ENCODE measurements around the gene NTN4.

The NTN4 gene

DNA sequence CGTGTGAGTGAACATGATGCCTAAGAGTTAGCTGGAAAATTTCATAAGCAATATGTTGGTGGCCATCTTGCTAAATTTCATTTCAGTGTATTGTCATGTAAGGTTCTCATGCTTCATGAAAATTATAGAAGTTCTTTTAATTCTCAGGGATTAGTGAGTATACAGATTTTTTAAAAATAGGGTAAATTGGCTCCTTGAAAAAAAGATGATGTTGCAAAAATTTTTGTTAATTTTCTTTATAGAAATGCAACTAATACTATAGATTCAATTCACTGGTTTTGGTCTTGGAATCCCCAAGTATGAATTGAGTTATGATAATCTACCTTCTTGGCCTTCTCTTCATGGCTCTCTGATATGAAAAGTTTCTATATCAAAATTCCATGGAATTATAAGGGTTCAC lies 75.4 kb downstream of the NTN4 start:
- Histone ChIP-seq H3K9me3 (ENCODE audit: control insufficient read depth, low read length) (no peaks in the 10 kb centered on the region), H3K36me3 (ENCODE audit: control insufficient read depth, insufficient read depth, low read length) (no peaks in the 10 kb centered on the region), H3K4me3 (ENCODE audit: insufficient read depth, low read depth, low read length) (no peak overlapping the region), H3K27me3 (ENCODE audit: control insufficient read depth, insufficient read depth, low read length, poor library complexity, severe bottlenecking) (no peaks in the 10 kb centered on the region), H3K4me1 (ENCODE audit: control insufficient read depth, insufficient read depth, low read length) (no peaks in the 10 kb centered on the region), H3K27ac (ENCODE audit: insufficient read depth, low read depth, low read length, poor library complexity, severe bottlenecking) (no peak overlapping the region)
- WGBS, 2 experiments, result 94 to 98% methylated on average over 1 of the region's 1 CpG

DNA sequence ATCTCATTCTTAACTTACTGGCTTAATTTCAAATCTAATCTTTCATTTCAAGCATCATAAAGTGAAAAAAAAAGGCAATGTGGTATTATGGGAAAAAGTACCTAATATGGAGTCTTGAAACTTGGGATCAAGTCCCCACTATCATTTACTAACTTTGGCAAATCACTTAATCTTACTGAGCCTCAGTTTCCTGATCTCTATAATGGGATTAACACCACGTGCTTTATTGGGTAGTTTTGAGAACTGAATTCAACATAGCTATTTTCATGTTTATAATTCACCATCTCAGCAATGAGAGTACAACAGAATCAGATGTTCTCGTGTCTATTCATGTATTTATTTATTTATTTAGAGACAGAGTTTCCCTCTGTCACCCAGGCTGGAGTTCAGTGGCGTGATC lies 78.3 kb downstream of the NTN4 start:
- H3K27ac ChIP-seq (ENCODE audit: insufficient read depth, low read depth, low read length, poor library complexity, severe bottlenecking), result no peak overlapping the region
- no peaks in the 10 kb centered on the region for H3K4me1 ChIP-seq (ENCODE audit: control insufficient read depth, insufficient read depth, low read length)
- H3K36me3 ChIP-seq (ENCODE audit: control insufficient read depth, insufficient read depth, low read length), result no peaks in the 10 kb centered on the region
- H3K9me3 ChIP-seq (ENCODE audit: control insufficient read depth, low read length), result no peaks in the 10 kb centered on the region
- no peaks in the 10 kb centered on the region for H3K27me3 ChIP-seq (ENCODE audit: control insufficient read depth, insufficient read depth, low read length, poor library complexity, severe bottlenecking)
- no peak overlapping the region for H3K4me3 ChIP-seq (ENCODE audit: insufficient read depth, low read depth, low read length)
- WGBS, 2 experiments, result 85 to 94% methylated on average over 3 of the region's 3 CpGs

DNA sequence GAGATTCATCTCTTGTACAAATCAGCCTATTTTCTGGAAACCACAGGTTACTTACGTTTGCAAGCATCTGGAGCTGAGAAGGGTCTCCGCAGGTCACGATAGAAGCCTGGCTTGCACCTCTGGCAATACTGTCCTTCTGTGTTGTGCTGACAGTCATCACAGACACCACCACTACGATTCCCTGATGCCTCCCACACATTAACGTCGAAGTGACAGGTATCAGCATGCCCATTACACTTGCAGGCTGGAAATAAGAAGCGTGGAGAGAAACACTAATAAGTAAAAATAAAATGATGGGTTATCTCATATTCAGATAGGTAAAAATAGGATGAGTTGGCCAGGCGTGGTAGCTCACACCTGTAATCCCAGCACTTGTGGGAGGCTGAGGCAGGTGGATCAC lies 80.2 kb downstream of the NTN4 start:
- Histone ChIP-seq H3K27ac (ENCODE audit: insufficient read depth, low read depth, low read length, poor library complexity, severe bottlenecking) (no peak overlapping the region), H3K4me1 (ENCODE audit: control insufficient read depth, insufficient read depth, low read length) (no peaks in the 10 kb centered on the region), H3K9me3 (ENCODE audit: control insufficient read depth, low read length) (no peaks in the 10 kb centered on the region), H3K36me3 (ENCODE audit: control insufficient read depth, insufficient read depth, low read length) (no peaks in the 10 kb centered on the region), H3K4me3 (ENCODE audit: insufficient read depth, low read depth, low read length) (no peak overlapping the region), H3K27me3 (ENCODE audit: control insufficient read depth, insufficient read depth, low read length, poor library complexity, severe bottlenecking) (no peaks in the 10 kb centered on the region)
- 90 to 97% methylated on average over 8 of the region's 8 CpGs for WGBS, 2 experiments

DNA sequence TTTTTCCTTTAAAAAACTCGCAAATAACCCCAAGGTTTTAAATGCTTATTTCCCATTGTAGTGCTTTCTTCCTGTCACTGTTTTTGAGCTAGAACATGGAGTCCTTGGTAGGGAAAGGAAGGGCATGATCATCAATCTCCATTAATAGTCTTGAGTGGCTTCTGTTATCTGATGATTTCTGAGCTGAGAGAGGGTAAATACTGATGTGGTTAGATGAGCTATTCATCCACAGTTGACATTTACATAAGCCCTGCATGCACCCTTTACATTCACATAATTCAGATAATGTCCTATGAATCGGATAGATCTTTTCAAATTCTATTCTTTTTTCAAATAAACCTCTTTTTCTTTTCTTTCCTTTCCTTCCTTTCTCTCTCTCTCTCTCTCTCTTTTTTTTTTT lies 81.4 kb downstream of the NTN4 start:
- Histone ChIP-seq H3K27ac (ENCODE audit: insufficient read depth, low read depth, low read length, poor library complexity, severe bottlenecking) (no peak overlapping the region), H3K4me3 (ENCODE audit: insufficient read depth, low read depth, low read length) (no peak overlapping the region), H3K36me3 (ENCODE audit: control insufficient read depth, insufficient read depth, low read length) (no peaks in the 10 kb centered on the region), H3K4me1 (ENCODE audit: control insufficient read depth, insufficient read depth, low read length) (no peaks in the 10 kb centered on the region), H3K9me3 (ENCODE audit: control insufficient read depth, low read length) (no peaks in the 10 kb centered on the region), H3K27me3 (ENCODE audit: control insufficient read depth, insufficient read depth, low read length, poor library complexity, severe bottlenecking) (no peaks in the 10 kb centered on the region)
- WGBS, 2 experiments, result 84 to 91% methylated on average over 1 to 2 of the region's 2 CpGs

DNA sequence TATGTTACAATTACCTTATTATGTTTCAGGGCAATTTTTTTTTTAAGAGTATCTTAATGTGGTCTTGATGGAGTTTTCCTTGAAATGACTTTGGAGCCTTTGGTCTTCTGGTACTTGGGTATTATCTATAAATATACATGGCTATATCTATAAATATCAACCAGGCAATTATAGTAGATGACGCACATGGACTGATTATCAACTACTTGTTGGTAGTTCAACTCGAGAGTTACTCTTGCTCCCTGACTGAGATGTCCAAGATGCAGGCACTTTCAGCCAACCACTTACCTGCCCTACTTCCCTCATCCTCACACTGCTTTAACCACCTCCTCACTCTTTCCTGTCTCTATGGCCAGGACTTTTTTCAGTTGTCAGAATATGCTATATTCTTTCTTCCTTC lies 85.4 kb downstream of the NTN4 start:
- Histone ChIP-seq H3K4me3 (ENCODE audit: insufficient read depth, low read depth, low read length) (no peak overlapping the region), H3K27me3 (ENCODE audit: control insufficient read depth, insufficient read depth, low read length, poor library complexity, severe bottlenecking) (no peaks in the 10 kb centered on the region), H3K27ac (ENCODE audit: insufficient read depth, low read depth, low read length, poor library complexity, severe bottlenecking) (no peak overlapping the region), H3K4me1 (ENCODE audit: control insufficient read depth, insufficient read depth, low read length) (no peaks in the 10 kb centered on the region), H3K9me3 (ENCODE audit: control insufficient read depth, low read length) (no peaks in the 10 kb centered on the region), H3K36me3 (ENCODE audit: control insufficient read depth, insufficient read depth, low read length) (no peaks in the 10 kb centered on the region)
- WGBS, 2 experiments, result 93 to 96% methylated on average over 2 of the region's 2 CpGs

DNA sequence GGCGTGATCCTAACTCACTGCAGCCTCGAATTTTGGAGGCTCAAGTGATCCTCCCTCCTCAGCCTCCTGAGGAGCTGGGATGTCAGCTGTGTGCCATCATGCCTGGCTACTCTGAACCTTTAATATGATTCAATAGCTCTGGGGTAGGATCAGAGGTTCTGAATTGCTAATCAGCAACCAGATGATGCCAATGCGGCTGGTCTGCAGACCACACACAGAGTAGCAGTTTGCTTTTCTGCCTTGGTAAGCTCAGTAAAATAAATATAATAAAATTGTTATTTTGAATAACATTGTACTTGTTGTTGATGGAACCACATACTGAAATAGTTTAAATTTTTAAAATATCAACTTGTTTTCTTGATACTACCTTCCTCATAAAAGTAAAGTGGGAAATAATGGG lies 86.6 kb downstream of the NTN4 start:
- Histone ChIP-seq H3K4me1 (ENCODE audit: control insufficient read depth, insufficient read depth, low read length) (no peaks in the 10 kb centered on the region), H3K36me3 (ENCODE audit: control insufficient read depth, insufficient read depth, low read length) (no peaks in the 10 kb centered on the region), H3K4me3 (ENCODE audit: insufficient read depth, low read depth, low read length) (no peak overlapping the region), H3K27me3 (ENCODE audit: control insufficient read depth, insufficient read depth, low read length, poor library complexity, severe bottlenecking) (no peaks in the 10 kb centered on the region), H3K9me3 (ENCODE audit: control insufficient read depth, low read length) (no peaks in the 10 kb centered on the region), H3K27ac (ENCODE audit: insufficient read depth, low read depth, low read length, poor library complexity, severe bottlenecking) (no peak overlapping the region)
- WGBS, 2 experiments, result 82 to 83% methylated on average over 3 of the region's 3 CpGs

DNA sequence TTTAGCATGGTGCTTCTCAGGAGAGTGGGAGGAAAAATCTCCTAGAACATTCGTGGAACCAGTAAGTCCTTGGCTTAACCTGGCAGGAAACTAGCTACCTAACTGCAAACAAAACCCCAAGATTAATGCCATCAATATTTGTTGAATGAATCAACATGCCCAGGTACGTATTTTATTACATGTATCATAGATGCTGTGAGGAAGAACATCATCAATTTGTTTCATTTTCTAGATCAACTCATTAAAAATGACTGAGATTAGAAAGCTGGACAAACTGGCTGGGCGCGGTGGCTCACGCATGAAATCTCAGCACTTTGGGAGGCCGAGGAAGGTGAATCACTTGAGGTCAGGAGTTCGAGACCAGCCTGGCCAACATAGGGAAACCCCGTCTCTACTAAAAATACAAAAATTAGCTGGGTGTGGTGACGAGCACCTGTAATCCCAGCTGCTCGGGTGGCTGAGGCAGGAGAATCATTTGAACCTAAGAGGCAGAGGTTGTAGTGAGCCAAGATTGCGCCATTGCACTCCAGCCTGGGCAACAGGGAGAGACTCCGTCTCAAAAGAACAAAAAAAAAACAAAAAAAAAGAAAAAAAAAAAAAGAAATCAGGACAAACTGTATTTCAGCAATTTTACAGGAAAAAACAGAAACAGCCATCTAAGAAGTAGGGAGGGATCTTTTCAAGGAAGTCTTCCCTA lies 88.7 kb downstream of the NTN4 start:
- no peaks in the 10 kb centered on the region for H3K36me3 ChIP-seq (ENCODE audit: control insufficient read depth, insufficient read depth, low read length)
- H3K9me3 ChIP-seq (ENCODE audit: control insufficient read depth, low read length), result no peaks in the 10 kb centered on the region
- H3K4me1 ChIP-seq (ENCODE audit: control insufficient read depth, insufficient read depth, low read length), result no peaks in the 10 kb centered on the region
- whole genome bisulfite sequencing, 2 experiments, result 92 to 93% methylated on average over 10 to 11 of the region's 12 CpGs
- no peaks in the 10 kb centered on the region for H3K27me3 ChIP-seq (ENCODE audit: control insufficient read depth, insufficient read depth, low read length, poor library complexity, severe bottlenecking)
- H3K27ac ChIP-seq (ENCODE audit: insufficient read depth, low read depth, low read length, poor library complexity, severe bottlenecking), result no peak overlapping the region
- no peak overlapping the region for H3K4me3 ChIP-seq (ENCODE audit: insufficient read depth, low read depth, low read length)

DNA sequence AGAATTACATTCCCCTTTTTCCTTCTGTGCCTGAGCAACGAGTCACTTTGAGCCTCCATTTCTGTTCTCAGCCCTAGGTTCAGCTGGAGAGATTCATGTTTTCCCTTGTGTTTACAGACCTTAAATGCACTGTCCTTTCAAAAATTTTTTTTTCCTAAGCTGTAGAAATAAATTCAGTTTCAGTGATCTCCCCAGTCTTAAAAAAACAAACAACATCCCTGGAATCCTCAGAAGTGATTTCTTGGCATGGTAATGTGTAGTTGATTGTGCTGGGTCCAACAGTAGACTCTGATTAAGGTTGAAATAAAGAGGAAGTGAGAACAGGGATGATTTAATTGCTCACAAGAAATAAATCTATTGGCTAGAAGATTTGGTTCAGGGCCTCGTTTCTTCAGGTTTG lies 89.3 kb downstream of the NTN4 start:
- no peaks in the 10 kb centered on the region for H3K36me3 ChIP-seq (ENCODE audit: control insufficient read depth, insufficient read depth, low read length)
- H3K4me1 ChIP-seq (ENCODE audit: control insufficient read depth, insufficient read depth, low read length), result no peaks in the 10 kb centered on the region
- no peak overlapping the region for H3K27ac ChIP-seq (ENCODE audit: insufficient read depth, low read depth, low read length, poor library complexity, severe bottlenecking)
- no peaks in the 10 kb centered on the region for H3K27me3 ChIP-seq (ENCODE audit: control insufficient read depth, insufficient read depth, low read length, poor library complexity, severe bottlenecking)
- no peak overlapping the region for H3K4me3 ChIP-seq (ENCODE audit: insufficient read depth, low read depth, low read length)
- H3K9me3 ChIP-seq (ENCODE audit: control insufficient read depth, low read length), result no peaks in the 10 kb centered on the region
- 89 to 92% methylated on average over 1 to 2 of the region's 2 CpGs for WGBS, 2 experiments

DNA sequence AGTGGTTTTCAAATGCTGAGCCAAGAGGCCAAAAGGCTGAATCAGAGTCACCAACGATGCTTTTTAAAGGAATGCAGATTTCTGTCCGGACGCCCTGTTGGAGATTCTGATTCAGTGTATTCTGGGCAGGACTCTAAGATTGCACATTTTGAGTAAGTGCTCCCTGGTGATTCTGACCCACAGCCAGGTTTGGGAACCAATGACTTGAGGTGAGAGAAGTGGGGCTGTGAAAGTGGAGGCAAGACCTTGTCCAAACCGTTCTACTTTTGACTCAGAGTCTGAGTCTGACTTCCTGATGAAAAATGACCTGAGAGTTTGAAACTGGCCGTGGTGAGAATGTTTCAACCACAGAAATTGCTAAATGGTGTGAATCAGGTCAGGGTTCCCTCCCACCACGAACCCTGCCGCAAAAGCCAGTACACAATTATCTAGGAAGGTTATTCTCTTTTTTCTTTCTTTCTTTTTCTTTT lies 90.2 kb downstream of the NTN4 start:
- Histone ChIP-seq H3K4me1 (ENCODE audit: control insufficient read depth, insufficient read depth, low read length) (no peaks in the 10 kb centered on the region), H3K36me3 (ENCODE audit: control insufficient read depth, insufficient read depth, low read length) (no peaks in the 10 kb centered on the region), H3K27ac (ENCODE audit: insufficient read depth, low read depth, low read length, poor library complexity, severe bottlenecking) (no peak overlapping the region), H3K4me3 (ENCODE audit: insufficient read depth, low read depth, low read length) (no peak overlapping the region), H3K27me3 (ENCODE audit: control insufficient read depth, insufficient read depth, low read length, poor library complexity, severe bottlenecking) (no peaks in the 10 kb centered on the region), H3K9me3 (ENCODE audit: control insufficient read depth, low read length) (no peaks in the 10 kb centered on the region)
- 79 to 80% methylated on average over 7 of the region's 7 CpGs for WGBS, 2 experiments

DNA sequence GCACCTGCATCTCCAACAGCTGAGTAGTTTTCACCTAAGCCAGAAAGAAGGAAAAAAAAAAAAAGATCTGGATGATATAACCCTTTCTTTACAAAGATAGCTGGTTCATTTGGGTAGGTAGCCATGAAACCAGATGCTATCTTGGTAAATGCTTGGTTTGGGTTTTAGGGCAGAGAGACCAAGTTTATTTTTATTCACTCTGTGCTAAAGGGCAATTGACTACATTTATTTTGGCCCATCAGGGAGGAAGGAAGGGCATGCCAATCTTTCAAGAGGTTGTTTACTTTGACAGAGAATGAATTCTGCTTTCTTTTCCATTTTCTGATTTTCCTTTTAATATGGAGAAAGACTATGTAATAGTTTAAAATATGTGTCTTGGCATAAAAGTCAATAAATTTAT lies 91.0 kb downstream of the NTN4 start:
- H3K4me3 ChIP-seq (ENCODE audit: insufficient read depth, low read depth, low read length), result no peak overlapping the region
- no peaks in the 10 kb centered on the region for H3K27me3 ChIP-seq (ENCODE audit: control insufficient read depth, insufficient read depth, low read length, poor library complexity, severe bottlenecking)
- H3K9me3 ChIP-seq (ENCODE audit: control insufficient read depth, low read length), result no peaks in the 10 kb centered on the region
- no peak overlapping the region for H3K27ac ChIP-seq (ENCODE audit: insufficient read depth, low read depth, low read length, poor library complexity, severe bottlenecking)
- no peaks in the 10 kb centered on the region for H3K36me3 ChIP-seq (ENCODE audit: control insufficient read depth, insufficient read depth, low read length)
- H3K4me1 ChIP-seq (ENCODE audit: control insufficient read depth, insufficient read depth, low read length), result no peaks in the 10 kb centered on the region

DNA sequence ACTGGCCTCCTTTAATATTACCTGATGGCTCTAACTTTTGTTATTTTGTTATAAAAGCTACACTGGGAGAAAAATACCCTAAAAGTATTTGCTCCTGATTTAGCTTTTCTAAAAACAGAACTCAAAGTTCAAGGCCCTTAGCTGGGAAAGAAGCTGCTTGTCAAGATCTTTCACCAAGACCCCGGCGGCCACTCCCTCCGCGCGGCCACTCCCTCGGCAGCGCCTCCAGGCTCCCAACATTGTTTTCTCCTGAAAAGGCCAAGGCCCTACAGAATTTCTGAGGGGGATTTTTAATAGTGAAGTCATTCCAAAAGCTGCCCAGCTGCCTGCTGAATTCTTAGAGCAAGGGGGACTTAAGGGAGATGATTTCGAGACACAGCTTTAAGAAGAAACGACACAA lies 96.4 kb downstream of the NTN4 start:
- Histone ChIP-seq H3K36me3 (ENCODE audit: control insufficient read depth, insufficient read depth, low read length) (no peaks in the 10 kb centered on the region), H3K4me1 (ENCODE audit: control insufficient read depth, insufficient read depth, low read length) (no peaks in the 10 kb centered on the region), H3K27ac (ENCODE audit: insufficient read depth, low read depth, low read length, poor library complexity, severe bottlenecking) (no peak overlapping the region), H3K27me3 (ENCODE audit: control insufficient read depth, insufficient read depth, low read length, poor library complexity, severe bottlenecking) (no peaks in the 10 kb centered on the region), H3K9me3 (ENCODE audit: control insufficient read depth, low read length) (no peaks in the 10 kb centered on the region), H3K4me3 (ENCODE audit: insufficient read depth, low read depth, low read length) (no peak overlapping the region)
- WGBS, 2 experiments, result 55 to 56% methylated on average over 9 of the region's 9 CpGs
